Measurements from ENCODE around the gene ARF4.
"Not testable (repeated sequence)": the region's sequence is repeated elsewhere in the genome, so short reads cannot be mapped to it uniquely, and the experiment has no call there.

ARF4 gene

GRCh38 chr3:57622362-57622761 is 25.2 kb upstream of the ARF4 start:
- no peak for DNase-seq (ENCODE audit: low read depth)
- TF ChIP-seq CTCF (IDR thresholded peaks at IDR 0.05; ENCODE audit: insufficient read depth, low read depth, low read length, missing control alignments) = no peak

DNA sequence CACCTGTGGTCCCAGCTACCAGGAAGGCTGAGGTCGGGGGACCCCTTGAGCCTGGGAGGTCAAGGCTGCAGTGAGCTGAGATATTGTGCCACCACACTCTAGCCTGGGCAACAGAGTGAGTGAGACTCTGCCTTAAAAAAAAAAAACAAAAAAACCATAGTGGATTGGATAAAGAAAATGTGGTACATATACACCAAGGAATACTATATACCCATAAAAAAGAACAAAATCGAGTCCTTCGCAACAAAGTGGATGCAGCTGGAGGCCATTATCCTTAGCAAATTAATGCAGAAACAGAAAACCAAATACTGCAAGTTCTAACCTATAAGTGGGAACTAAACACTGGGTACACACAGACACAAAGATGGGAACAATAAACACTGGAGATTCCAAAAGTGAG is 20.6 kb upstream of the ARF4 start:
- TF ChIP-seq CTCF (IDR thresholded peaks at IDR 0.05; ENCODE audit: insufficient read depth, low read depth, low read length, missing control alignments) = no peak
- DNase-seq (ENCODE audit: low read depth) = no peak
- no peak overlapping the region for H3K4me3 ChIP-seq (ENCODE audit: low read length)

More at GRCh38 chr3:57622362-57622761, 25.2 kb upstream of the ARF4 start:
- no peak overlapping the region for H3K4me3 ChIP-seq (ENCODE audit: low read length)

DNA sequence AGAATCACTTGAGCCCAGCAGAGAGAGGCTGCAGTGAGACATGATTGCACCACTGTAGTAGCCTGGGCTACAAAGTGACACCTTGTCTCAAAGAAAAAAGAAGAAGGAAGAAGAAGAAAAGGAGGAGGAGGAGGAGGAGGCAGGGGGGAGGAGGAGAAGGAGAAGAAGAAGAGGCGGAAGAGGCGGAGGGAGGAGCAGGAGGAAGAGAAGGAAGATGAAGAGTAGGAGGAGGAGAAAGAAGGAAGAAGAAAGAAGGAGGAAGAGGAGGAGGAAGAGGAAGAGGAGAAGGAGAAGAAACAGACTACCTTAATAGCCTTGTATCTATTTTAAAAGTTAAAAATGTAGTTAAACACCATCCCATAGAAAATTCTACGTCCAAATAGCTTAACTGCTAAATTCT is 19.1 kb upstream of the ARF4 start:
- H3K4me3 ChIP-seq (ENCODE audit: low read length) = no peak overlapping the region
- TF ChIP-seq CTCF (IDR thresholded peaks at IDR 0.05; ENCODE audit: insufficient read depth, low read depth, low read length, missing control alignments) = no peak
- DNase-seq (ENCODE audit: low read depth) = no peak

DNA sequence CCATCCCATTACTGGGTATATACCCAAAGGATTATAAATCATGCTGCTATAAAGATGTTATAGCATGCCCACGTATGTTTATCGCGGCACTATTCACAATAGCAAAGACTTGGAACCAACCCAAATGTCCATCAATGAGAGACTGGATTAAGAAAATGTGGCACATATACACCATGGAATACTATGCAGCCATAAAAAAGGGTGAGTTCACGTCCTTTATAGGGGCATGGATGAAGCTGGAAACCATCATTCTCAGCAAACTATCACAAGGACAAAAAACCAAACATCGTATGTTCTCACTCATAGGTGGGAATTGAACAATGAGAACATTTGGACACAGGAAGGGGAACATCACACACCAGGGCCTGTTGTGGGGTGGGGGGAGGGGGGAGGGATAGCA is 14.7 kb upstream of the ARF4 start:
- DNase-seq (ENCODE audit: low read depth); H3K4me3 ChIP-seq (ENCODE audit: low read length): not testable (repeated sequence)

- no peak overlapping the region for H3K4me3 ChIP-seq (ENCODE audit: low read length)
- no peak for TF ChIP-seq CTCF (IDR thresholded peaks at IDR 0.05; ENCODE audit: insufficient read depth, low read depth, low read length, missing control alignments)
- no peak for DNase-seq (ENCODE audit: low read depth)
Measured at GRCh38 chr3:57605683-57606082, 8.5 kb upstream of the ARF4 start.

DNA sequence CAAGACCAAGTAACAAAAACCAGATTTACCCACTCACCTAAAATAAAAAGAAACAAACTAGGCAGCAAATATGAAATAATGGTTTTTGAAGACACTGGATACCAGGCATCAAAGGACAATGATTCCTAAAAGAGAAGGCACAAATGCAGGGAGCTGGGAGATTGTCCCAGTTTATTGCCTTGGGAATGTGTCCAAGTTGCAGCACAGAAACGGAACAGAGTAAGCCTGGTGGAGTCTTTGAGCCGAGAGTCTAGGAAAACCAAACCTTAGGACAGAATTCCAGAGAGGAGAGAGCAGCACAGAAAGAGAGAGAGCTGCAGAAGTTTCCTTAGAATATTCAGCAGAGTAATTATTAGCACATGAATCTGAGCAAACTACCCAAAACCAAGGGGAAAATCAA is 7.8 kb upstream of the ARF4 start:
- H3K4me3 ChIP-seq (ENCODE audit: low read length) = no peak overlapping the region

DNA sequence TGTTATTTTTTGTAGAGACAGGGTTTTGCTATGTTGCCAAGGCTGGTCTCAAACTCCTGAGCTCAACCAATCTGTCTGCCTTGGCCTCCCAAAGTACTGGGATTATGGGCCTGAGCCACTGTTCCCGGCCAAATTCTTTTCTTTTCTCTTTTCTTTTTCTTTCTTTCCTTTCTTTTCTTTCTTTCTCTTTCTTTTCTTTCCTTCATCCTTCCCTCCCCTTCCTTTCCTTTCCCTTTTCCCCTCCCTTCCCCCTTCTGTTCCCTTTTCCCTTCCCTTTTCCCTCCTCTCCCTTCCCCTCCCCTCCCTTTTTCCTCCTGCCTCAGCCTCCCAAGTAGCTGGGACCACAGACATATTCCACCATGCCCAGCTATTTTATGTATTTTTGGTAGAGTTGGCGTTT is 3.1 kb upstream of the ARF4 start:
- no peak for TF ChIP-seq CTCF (IDR thresholded peaks at IDR 0.05; ENCODE audit: insufficient read depth, low read depth, low read length, missing control alignments)
- DNase-seq (ENCODE audit: low read depth) = no peak
- H3K4me3 ChIP-seq (ENCODE audit: low read length) = no peak overlapping the region

More for the DNA sequence above, 7.8 kb upstream of the ARF4 start:
- TF ChIP-seq CTCF (IDR thresholded peaks at IDR 0.05; ENCODE audit: insufficient read depth, low read depth, low read length, missing control alignments) = no peak
- DNase-seq (ENCODE audit: low read depth) = no peak

Data from epithelial cell of esophagus (primary cell).